MM.1S (cell line): Measurements from ENCODE around the gene LAMB3.

Experiments used
- DNase-seq: peaks from one replicate; pipeline ENCODE4 v3.0.0-alpha.2; 2015
- H2AFZ ChIP-seq: fragments of 300-600 bp; sonication (generic); 2 replicates; pipeline ENCODE4 v1.6.0; 2016; ENCODE audit warnings: antibody characterized with exemption, low read length
- H3F3A ChIP-seq: fragments of 300-600 bp; sonication (generic); 2 replicates; pipeline ENCODE4 v1.6.1; 2016; ENCODE audit warnings: mild to moderate bottlenecking, antibody characterized with exemption, low read length, moderate library complexity, mixed read lengths; ENCODE audit not compliant: insufficient read depth
- H3K27ac ChIP-seq: fragments of 300-600 bp; sonication (generic); 2 replicates; pipeline ENCODE4 v1.5.1; 2016; ENCODE audit warnings: mild to moderate bottlenecking, low read length
- H3K27me3 ChIP-seq: fragments of 300-600 bp; sonication (generic); replicated peaks from 2 replicates; pipeline ENCODE4 v1.6.0; 2016; ENCODE audit warnings: low read length; ENCODE audit not compliant: insufficient read depth
- H3K36me3 ChIP-seq: fragments of 300-600 bp; sonication (generic); replicated peaks from 2 replicates; pipeline ENCODE4 v1.6.1; 2016; ENCODE audit warnings: mild to moderate bottlenecking, low read length, mixed read lengths; ENCODE audit not compliant: insufficient read depth
- H3K4me1 ChIP-seq: fragments of 300-600 bp; sonication (generic); 2 replicates; pipeline ENCODE4 v1.6.1; 2016; ENCODE audit warnings: low read length, mixed read lengths
- H3K4me2 ChIP-seq: fragments of 300-600 bp; sonication (generic); 2 replicates; pipeline ENCODE4 v1.6.0; 2016; ENCODE audit warnings: low read depth, low read length
- H3K4me3 ChIP-seq: fragments of 300-600 bp; sonication (generic); 2 replicates; pipeline ENCODE4 v1.5.1; 2016; ENCODE audit warnings: low read length, mixed read lengths
- H3K79me2 ChIP-seq: fragments of 300-600 bp; sonication (generic); 2 replicates; pipeline ENCODE4 v1.6.1; 2016; ENCODE audit warnings: mixed run types, low read length, mixed read lengths
- H3K9ac ChIP-seq: fragments of 300-600 bp; sonication (generic); 2 replicates; pipeline ENCODE4 v1.6.1; 2016; ENCODE audit warnings: low read length, mixed read lengths
- H3K9me2 ChIP-seq: fragments of 300-600 bp; sonication (generic); replicated peaks from 2 replicates; pipeline ENCODE4 v1.6.1; 2016; ENCODE audit warnings: mild to moderate bottlenecking, low read length, mixed read lengths; ENCODE audit not compliant: insufficient read depth
- H3K9me3 ChIP-seq: fragments of 300-600 bp; sonication (generic); replicated peaks from 2 replicates; pipeline ENCODE4 v1.6.1; 2016; ENCODE audit warnings: mild to moderate bottlenecking, low read length, mixed read lengths; ENCODE audit not compliant: insufficient read depth
- H4K20me1 ChIP-seq: fragments of 300-600 bp; sonication (generic); 2 replicates; pipeline ENCODE4 v1.6.1; 2016; ENCODE audit warnings: mild to moderate bottlenecking, low read length, moderate library complexity, mixed read lengths; ENCODE audit not compliant: insufficient read depth
- EZH2 ChIP-seq: fragments of 300-600 bp; sonication (generic); optimal IDR thresholded peaks from 2 replicates; pipeline ENCODE3; 2017; ENCODE audit warnings: low read depth, mild to moderate bottlenecking, antibody characterized with exemption, low read length, mixed read lengths
- EZH2phosphoT487 ChIP-seq: fragments of 300-600 bp; sonication (generic); IDR thresholded peaks from 2 replicates; pipeline ENCODE4 v1.6.1; 2018; ENCODE audit warnings: antibody characterized with exemption, low read length
- TF ChIP-seq, protein P1 (sequence below): fragments of 300-600 bp; sonication (generic); IDR thresholded peaks from 2 replicates; pipeline ENCODE4 v1.5.1; 2016; ENCODE audit warnings: antibody characterized with exemption, low read length, mixed read lengths

Gene LAMB3

DNA sequence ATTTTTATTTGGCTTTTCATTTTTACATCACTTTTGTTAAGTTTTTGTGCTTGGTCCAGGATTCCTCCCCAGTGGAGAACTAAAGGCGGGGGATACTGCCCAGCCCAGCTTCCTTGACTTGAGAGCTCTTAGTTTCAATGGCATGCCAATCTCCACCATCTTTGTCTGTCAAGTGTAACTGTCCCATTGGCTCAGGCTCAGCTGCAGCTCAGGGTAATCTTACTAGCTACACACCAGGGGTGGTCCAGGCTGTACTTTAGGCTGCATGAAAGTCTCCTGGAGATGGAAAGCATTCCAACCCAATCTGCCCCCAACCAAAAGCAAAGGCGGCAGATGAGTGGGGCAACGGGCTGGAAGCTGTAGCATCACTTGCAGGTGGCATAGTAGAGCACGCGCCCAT is 37.3 kb downstream of the LAMB3 start:
- no peaks in the 10 kb centered on the region for H3K36me3 ChIP-seq
- H3K4me2 ChIP-seq: no peak overlapping the region
- H3K27me3 ChIP-seq: no peaks in the 10 kb centered on the region
- H2AFZ ChIP-seq: no peak overlapping the region
- H4K20me1 ChIP-seq: no peaks in the 10 kb centered on the region
- H3K9ac ChIP-seq: no peak overlapping the region
- H3K4me3 ChIP-seq: no peak overlapping the region
- H3K9me3 ChIP-seq: no peaks in the 10 kb centered on the region
- H3F3A ChIP-seq: no peaks in the 10 kb centered on the region
- H3K79me2 ChIP-seq: no peaks in the 10 kb centered on the region
- no peak for DNase-seq
- TF ChIP-seq EZH2: no peak
- no peak for TF ChIP-seq EZH2phosphoT487
- TF ChIP-seq, protein P1, sequence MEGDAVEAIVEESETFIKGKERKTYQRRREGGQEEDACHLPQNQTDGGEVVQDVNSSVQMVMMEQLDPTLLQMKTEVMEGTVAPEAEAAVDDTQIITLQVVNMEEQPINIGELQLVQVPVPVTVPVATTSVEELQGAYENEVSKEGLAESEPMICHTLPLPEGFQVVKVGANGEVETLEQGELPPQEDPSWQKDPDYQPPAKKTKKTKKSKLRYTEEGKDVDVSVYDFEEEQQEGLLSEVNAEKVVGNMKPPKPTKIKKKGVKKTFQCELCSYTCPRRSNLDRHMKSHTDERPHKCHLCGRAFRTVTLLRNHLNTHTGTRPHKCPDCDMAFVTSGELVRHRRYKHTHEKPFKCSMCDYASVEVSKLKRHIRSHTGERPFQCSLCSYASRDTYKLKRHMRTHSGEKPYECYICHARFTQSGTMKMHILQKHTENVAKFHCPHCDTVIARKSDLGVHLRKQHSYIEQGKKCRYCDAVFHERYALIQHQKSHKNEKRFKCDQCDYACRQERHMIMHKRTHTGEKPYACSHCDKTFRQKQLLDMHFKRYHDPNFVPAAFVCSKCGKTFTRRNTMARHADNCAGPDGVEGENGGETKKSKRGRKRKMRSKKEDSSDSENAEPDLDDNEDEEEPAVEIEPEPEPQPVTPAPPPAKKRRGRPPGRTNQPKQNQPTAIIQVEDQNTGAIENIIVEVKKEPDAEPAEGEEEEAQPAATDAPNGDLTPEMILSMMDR: no peak
- H3K9me2 ChIP-seq: no peaks in the 10 kb centered on the region
- H3K4me1 ChIP-seq: peaks cover 8% of the 10 kb centered on the region
- no peak overlapping the region for H3K27ac ChIP-seq

DNA sequence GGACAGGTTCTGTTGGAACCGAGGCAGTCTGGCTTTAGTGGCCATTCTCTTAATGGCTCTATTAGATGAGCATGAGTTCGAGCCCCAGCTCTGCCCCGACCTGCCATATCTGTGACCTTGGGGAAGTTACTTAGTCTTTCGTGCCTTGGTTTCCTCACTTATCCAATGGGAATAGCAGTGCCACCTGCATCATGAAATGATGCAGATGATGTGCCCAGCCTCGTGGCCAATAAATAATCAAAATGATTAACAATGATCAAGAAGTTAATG is 38.1 kb downstream of the LAMB3 start:
- Histone ChIP-seq H3K4me2 (no peak overlapping the region), H3K4me3 (no peak overlapping the region), H3K9me3 (no peaks in the 10 kb centered on the region), H3K79me2 (no peaks in the 10 kb centered on the region), H3F3A (no peaks in the 10 kb centered on the region), H3K9ac (no peak overlapping the region), H4K20me1 (no peaks in the 10 kb centered on the region), H3K4me1 (peaks cover 7% of the 10 kb centered on the region), H3K36me3 (no peaks in the 10 kb centered on the region), H3K27ac (no peak overlapping the region), H3K27me3 (no peaks in the 10 kb centered on the region), H2AFZ (no peak overlapping the region), H3K9me2 (no peaks in the 10 kb centered on the region)
- no peak for DNase-seq
- TF ChIP-seq EZH2 (no peak), EZH2phosphoT487 (no peak)
- TF ChIP-seq, protein P1: no peak

DNA sequence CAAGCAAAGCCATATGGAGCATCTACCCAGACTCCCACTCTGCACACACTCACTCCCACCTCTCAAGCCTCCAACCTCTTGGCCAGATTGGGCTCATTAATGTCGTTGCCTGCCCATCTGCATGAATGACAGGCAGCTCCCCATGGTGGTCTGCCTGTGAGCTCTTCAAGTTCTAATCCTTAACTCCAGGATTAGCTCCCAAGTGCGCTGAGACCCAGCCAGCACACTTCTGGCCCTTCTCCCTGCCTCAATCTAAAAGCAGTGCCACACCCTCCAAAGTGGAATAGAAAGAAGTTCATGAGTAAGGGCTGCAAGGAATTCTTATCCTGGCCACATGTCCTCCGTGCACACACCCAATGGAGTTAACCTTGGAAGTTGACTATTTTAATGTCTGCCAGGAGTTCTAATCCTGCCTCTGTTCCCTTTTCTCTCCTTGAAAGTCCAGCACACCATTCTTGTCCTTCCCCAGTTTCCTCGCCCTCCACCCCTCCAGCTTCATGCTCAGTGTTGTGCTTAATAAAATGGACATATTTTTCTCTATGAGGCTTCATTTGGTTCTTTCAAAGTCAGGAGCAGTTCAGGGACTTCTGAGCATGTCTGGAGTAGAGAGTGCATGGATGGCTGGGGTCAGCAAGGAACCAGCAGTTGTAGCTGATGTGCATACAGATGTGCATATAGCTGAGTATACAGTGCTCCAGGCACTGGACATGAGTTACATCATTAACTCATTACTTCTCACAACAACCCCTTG is 38.6 kb downstream of the LAMB3 start:
- H3K9me2 ChIP-seq: no peaks in the 10 kb centered on the region
- peaks cover 2% of the 10 kb centered on the region; the same call in 1 of the 2 replicates for H3K4me1 ChIP-seq
- no peaks in the 10 kb centered on the region for H3K36me3 ChIP-seq
- H3K27ac ChIP-seq: no peak overlapping the region
- no peaks in the 10 kb centered on the region for H3K9me3 ChIP-seq
- no peaks in the 10 kb centered on the region for H3F3A ChIP-seq
- H2AFZ ChIP-seq: no peak overlapping the region
- DNase-seq: no peak
- H3K79me2 ChIP-seq: no peaks in the 10 kb centered on the region
- TF ChIP-seq EZH2 (no peak), EZH2phosphoT487 (no peak)
- TF ChIP-seq, protein P1: no peak
- H3K4me3 ChIP-seq: no peak overlapping the region
- no peaks in the 10 kb centered on the region for H3K27me3 ChIP-seq
- H3K9ac ChIP-seq: no peak overlapping the region
- H4K20me1 ChIP-seq: no peaks in the 10 kb centered on the region
- no peak overlapping the region for H3K4me2 ChIP-seq
